GM18499 (cell line): ENCODE results near the gene THSD7B.

Experiments used
- ATAC-seq: cut with Tn5 transposase; IDR thresholded peaks from one replicate; pipeline ENCODE4 v1.9.1; 2021; ENCODE audit warnings: moderate number of reproducible peaks; ENCODE audit not compliant: insufficient read depth, unreplicated experiment

Gene THSD7B

DNA sequence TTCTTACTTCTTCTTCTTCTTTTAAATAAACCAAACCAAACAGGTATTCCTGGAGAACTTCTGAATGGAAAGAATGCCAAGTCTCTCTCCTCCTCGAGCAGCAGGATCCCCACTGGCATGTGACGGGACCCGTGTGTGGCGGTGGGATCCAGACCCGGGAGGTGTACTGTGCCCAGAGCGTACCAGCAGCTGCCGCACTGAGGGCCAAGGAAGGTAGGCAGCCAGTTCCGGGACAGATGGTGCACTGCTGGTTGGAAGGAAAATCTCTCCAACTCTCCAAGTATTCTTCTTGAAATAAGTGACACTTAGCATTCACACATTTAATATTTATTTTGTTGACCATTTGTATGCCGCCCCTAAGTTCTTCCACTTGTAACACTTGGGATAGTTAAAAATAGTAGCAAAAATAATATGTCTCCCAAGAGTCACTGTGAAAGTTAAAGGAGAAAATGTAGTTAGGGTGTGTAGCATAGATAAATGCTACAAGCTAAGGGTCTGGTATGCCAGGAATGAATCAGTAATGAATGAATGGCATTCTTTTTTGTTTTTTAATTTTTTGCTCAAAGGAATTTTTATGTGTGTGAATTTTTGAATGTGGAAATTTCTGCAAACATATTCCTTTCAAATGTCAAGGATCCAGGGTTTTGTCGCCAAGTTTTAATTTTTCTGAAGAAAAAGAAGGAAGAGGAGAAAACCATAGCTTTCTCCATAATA is 349.9 kb downstream of the THSD7B start:
- no peak for ATAC-seq

- ATAC-seq, result no peak
Observed at GRCh38 chr2:137115795-137116089, 350.4 kb downstream of the THSD7B start.

- no peak for ATAC-seq
Observed at GRCh38 chr2:137117385-137117784, 352.0 kb downstream of the THSD7B start.

DNA sequence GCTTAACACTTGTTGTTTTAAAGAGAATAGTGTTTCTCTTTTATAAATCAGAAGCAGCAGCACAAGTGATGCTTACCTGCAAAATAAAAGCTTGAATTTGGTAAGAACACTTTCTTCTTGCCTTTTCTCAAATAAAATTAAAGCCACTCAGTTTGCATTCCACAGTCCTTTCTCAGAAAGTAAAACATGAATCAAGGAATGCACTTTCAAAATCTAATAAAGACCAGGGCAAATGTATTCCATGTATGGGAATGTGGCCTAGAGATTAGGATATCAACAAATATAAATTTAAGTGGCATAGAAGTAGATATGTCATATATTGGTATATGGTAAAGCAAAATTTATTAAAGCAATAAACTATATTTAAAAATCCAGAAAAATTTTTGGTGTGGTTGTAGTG is 352.8 kb downstream of the THSD7B start:
- ATAC-seq, result no peak

GRCh38 chr2:137123226-137123625 is 357.9 kb downstream of the THSD7B start:
- no peak for ATAC-seq

DNA sequence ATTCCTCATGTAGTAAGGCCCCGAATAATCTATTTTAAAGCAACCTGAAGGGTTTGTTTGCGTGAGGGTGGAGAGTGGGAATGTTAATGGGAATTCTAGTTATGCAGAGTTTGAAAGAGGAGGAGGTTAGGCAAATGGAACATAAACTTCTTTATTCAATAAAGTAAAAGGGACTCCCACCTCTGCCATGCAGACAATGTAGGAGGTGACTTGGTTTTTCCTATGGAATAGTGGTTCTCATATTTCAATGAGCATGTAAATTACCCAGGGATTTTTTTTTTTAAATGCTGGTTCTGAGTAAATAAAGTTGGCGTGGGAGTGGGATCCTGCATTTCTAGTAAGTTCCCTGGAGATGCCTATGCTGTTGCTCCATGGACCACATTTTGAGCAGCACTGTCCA is 367.9 kb downstream of the THSD7B start:
- ATAC-seq, result no peak

- no peak for ATAC-seq
Observed at GRCh38 chr2:137138263-137138662, 372.9 kb downstream of the THSD7B start.

- ATAC-seq, result no peak
Observed at GRCh38 chr2:137151731-137152130, 386.4 kb downstream of the THSD7B start.

DNA sequence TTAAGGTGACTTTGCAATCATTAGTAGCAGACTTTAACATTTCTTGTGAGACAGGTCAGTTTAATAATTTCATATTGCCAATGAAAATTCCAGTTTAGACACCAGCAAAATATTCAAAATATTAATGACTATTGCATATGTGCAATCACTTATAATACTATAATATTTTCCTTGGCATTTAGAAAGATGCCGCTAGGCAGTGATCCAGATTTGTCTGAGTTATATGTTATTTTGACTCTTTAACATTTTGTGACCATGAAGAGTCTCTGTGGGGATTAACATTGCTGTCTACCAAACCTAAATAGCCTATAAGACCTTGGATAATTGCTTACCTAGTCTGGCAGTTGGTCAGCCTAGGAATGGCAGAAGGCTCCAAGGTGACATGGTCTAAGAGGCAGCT is 389.6 kb downstream of the THSD7B start:
- no peak for ATAC-seq

GRCh38 chr2:137155356-137156104 is 390.2 kb downstream of the THSD7B start:
- ATAC-seq, result no peak

DNA sequence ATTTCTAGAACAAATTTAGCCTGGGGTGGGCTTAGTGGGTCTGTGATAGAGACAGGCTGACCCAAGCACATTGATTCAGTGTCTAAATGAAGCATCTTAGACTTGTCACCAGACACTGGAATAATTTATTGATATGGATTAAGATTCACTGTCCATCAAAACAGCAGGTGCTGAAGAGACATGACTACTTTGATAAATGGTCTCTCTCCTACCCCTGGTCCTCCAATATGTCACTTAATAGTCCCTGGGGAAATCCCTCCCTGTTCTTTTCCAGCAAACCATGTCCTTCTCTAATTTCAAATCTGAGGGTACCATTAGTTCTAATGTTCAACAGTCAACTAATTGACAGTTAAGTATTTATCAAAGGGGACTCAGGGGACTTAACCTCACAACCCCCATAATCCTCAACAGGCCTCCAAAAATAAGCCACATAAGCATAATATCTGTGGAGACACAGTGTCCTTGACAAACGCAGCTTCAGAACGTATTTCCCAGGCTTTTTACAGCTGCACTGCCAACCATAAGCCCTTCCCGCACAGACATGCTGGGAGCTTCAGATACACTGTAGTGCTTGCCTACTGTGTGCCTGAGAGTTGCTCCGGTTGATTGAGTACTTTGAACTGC is 391.0 kb downstream of the THSD7B start:
- no peak for ATAC-seq

DNA sequence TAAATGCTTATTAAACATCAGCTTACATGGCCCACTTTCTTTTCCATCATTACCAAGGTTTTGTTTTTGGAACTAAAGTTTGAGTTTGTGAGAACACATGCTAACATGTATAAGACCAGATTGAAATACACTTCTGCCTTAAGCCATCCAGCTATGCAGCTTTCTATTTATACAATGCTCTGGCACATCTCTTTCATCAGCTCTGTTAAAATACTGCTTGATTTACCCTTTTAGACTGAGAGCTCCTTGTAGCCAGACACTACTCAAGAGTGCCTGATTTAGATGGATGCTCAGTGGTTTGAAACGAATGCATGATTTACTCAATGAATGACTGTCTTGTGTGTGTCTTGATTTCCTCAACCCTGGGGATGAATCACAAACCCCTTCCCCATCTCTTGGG is 392.5 kb downstream of the THSD7B start:
- no peak for ATAC-seq

DNA sequence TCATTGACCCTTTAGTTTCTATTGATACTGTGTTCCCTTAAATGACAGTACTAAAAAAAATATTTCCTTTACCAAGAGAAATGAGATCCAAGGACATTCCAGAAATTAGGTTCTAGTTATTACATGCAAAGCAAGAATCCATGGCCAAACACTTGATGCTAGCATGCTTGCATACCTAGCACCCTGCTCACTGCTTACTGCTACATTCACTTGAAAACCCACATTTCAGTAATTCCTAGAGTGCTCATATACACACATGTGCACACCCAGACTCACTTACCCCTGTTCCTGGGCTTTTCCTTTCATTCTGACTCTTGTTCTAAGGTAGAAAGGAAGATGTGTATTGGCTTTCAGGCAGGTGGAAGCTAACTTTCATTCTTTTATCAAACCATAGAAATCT is 395.9 kb downstream of the THSD7B start:
- no peak for ATAC-seq

GRCh38 chr2:137165968-137166367 is 400.6 kb downstream of the THSD7B start:
- no peak for ATAC-seq

DNA sequence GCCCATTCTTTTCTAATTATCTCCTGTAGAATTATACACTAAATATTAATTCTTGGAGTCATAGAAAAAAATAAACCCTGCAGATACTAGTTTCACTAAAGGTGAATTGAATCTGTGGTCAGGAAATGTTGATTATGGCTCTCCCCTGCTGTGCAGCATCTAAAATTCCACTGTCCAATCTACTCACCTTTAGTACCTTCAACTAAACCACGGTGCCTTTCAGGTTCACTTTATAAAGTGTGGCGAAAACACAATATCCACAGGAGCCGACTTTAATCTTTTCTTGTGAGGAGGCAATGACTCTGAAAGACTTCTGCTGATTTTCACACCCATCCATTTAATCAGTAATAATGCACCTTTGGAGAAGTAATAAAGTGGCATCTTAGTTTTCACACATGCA is 402.3 kb downstream of the THSD7B start:
- no peak for ATAC-seq

DNA sequence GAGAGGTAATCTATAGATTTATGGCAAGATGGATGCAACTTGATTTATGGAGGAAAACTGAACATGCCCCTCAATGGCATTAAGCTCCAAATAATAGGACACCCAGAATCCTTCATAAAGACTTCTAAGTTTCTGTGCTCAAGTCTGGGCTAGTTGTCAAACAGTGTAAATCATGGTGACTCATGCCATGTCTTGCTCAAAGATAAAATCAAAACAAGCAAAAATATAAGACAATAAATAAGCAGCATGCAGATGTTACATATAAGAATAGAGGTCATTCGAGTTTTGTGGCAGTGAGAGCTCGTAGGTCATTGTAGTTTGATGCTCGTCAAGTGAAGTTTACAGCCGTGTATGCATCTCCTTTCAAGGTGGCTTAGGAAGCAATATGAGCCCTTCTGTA is 403.2 kb downstream of the THSD7B start:
- no peak for ATAC-seq

DNA sequence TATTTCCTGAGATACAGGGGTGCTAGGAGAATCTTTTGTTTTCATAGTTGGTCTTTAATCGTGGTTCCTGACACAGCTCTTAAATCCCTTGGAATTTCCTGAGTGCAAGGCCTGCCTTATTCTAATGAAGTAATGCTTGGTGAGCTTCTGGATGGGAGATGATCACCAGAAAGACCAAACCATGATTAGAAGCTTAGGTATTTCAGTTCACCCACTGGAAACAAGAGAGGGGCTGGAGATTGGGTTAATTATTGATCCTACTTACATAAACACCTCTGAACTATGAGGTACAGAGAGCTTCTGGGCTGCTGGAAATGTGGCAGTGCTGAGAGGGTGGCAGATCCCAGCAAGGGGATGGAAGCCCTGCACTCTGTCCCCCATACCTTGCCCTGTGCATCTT is 406.8 kb downstream of the THSD7B start:
- no peak for ATAC-seq

- ATAC-seq, result peak; percentile 84
Observed at GRCh38 chr2:137173463-137173862, 408.1 kb downstream of the THSD7B start.

DNA sequence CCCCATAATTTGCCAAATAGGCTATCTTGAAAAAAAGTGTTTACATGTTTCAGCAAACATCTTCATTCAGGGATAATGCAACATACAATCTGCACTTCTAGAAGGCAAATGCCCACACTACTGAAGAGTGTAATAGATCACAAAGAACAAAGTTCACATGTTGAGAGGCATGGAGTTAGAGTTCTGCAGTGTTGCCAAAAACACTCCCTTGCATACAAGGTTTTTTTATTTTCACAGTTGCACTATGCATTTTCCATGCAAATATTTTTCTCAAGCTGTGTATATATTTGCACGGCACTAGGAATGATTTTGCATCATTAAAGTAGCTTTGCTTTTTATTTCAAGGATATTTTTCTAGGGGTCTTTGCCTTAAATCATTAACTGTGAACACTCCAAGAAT is 409.9 kb downstream of the THSD7B start:
- ATAC-seq, result no peak

DNA sequence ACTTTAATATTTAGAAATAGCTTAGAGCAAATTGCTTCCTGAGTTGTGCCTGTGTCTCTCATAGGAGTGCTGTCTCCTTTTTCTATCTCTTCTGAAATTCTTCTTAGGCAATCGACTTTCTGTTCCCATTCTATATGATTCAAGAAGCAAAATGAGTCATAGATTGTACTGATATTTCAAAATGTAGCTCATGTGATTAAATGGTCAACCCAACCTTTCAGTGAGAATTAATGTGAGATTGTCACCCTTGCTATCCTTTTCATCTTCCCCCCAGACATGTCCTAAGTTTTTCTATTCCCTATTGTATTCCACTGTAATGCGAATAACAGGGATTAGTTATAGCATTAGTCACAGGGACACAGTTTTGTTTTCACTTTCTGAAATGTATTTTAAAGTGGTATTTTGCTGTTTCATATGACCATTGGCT is 413.6 kb downstream of the THSD7B start:
- peak; percentile 57 for ATAC-seq

DNA sequence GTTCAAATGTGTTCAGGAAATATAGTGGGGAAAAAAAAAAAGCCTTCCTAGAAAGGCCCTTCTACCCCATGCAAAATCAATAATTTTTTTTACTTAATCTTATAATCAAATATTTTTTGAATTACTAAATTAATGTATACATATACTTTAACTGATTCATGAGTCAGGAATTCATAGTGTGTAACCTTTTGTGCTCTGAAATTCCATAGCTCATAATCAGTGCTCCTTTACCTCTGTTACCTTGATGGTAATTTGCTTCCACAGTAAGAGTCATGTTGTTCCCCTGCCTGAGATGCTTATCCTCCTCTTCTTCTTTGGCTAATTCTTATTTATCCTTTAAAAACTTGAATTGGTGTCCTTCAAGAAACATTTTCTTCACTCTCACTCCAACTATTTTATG is 414.2 kb downstream of the THSD7B start:
- ATAC-seq, result no peak

DNA sequence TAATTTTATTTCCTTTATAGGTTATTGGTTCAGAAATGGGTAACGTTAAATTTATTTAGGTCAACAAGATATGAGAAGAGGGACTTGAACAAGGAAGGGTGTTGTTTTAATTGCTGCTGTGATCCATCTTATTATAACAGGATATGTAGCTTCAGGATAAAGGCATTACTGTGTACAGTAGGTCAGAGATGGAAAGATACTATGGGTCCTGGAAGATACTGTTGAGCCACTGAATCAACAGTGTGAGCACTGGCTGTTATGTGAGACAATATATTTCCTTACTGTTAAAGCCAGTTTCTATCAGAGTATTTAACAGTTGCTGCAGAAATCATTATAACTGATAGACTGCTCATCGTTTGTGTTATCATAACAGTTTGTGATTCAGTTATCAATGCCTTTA is 414.7 kb downstream of the THSD7B start:
- no peak for ATAC-seq
